Measurements from ENCODE around the gene CAMK2B. TPM values are rescaled to one million over a fixed set of nuclear protein-coding genes. Genes with fewer than 3 reads are reported as not detected.

The CAMK2B gene
- total and polyA plus RNA-seq, 4 experiments from 2014 or later: not detected

DNA sequence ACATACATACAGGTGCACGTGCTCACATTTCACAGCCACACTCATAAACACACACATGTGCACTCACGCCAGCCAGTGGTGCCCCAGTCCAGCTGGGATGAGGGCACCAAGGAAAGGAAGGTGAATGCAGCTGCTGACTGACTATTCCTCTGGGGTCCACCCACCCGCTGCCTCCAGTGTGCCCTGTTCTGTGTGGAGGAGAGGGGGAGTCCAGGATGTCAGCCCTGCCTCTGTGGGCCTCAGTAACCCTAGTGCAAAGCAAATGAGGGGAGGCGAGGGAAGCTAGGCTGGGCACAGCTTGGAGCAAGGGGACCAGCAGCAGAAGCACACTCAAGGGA lies 67.0 kb downstream of the CAMK2B start:
- intact Hi-C loops (cut with micrococcal nuclease): no loop called here
- Histone ChIP-seq H3K27ac (ENCODE audit: low read depth, low read length) (peak overlapping the region; percentile 66), H3K36me3 (ENCODE audit: insufficient read depth, low read length) (no peaks in the 10 kb centered on the region), H3K27me3 (ENCODE audit: insufficient read depth, low read length) (no peaks in the 10 kb centered on the region), H3K4me3 (ENCODE audit: low read length in 2 of 2) (peak overlapping the region in 1 of 2 donors; percentile 5), H3K4me1 (ENCODE audit: insufficient read depth, low read length) (peaks cover 28% of the 10 kb centered on the region), H3K9me3 (ENCODE audit: control insufficient read depth in 1 of 2, low read length in 2 of 2) (no peaks in the 10 kb centered on the region)
- ChIA-PET CTCF (ENCODE audit: partially characterized antibody) (interaction anchor here (0.8 to 2.0 kb wide), 3 partner anchors 16 to 307 kb away, joined by 3 to 8 read pairs (median 6); no protein-coding TSS in a partner anchor), POLR2A (ENCODE audit: partially characterized antibody) (interaction anchor here (1.1 to 1.7 kb wide), 2 partner anchors 202 to 232 kb away, joined by 3 to 12 read pairs; partner anchors contain the start of gene NUDCD3)
- H3K27me3 Mint-ChIP-seq: no peaks in the 10 kb centered on the region
- H3K36me3 Mint-ChIP-seq: no peaks in the 10 kb centered on the region
- peak overlapping the region; percentile 9 to 87 (median 72) for H3K4me3 Mint-ChIP-seq
- H3K27ac Mint-ChIP-seq: peak overlapping the region; percentile 12 to 95 (median 92)
- no peak for DNase-seq
- H3K4me1 Mint-ChIP-seq: peaks cover 13 to 30% (median 19%) of the 10 kb centered on the region in 4 donors
- H3K9me3 Mint-ChIP-seq: peaks cover 0 to 3% (median 0%) of the 10 kb centered on the region in 8 donors

DNA sequence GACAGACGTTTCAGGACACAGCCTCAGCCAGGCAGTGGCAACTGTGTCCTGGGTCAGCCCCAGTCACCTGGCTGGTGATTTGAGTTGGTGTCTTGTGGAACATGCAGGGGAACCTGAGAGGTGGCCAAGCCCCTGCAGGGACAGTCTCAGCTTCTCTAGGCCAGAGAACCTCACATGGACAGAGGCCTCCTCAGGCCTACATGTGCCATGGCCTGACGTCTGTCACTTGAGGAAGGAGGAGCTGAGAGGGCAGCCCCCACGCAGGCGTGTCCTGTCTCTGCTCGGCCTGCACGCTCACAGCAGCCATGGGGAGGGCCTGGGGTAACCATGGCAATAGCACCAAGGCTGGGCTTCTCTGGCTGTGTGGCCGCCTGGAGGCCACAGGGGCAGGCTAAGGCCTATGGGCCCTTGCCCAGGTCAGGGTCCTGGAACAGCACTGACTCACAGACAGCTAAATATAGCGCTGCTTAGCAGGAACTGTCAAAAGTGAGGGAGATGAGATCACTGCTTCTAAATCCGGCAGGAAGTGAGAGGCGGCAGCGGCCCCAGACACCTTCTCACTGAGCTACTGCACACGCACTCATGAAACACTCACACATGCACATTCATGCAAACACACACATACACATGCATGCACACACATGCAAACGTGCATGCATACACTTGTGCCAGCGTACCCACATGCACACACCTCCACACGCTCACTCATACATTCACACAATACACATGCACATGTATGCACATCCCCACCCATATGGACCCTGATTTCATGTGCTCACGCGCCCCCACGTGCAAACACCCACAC lies 67.6 kb downstream of the CAMK2B start:
- H3K9me3 Mint-ChIP-seq: peaks cover 0 to 3% (median 0%) of the 10 kb centered on the region in 8 donors
- H3K27me3 Mint-ChIP-seq: no peaks in the 10 kb centered on the region
- intact Hi-C loops (cut with micrococcal nuclease): no loop called here
- no peaks in the 10 kb centered on the region for H3K36me3 Mint-ChIP-seq
- no peaks in the 10 kb centered on the region for H3K36me3 ChIP-seq (ENCODE audit: insufficient read depth, low read length)
- peaks cover 28% of the 10 kb centered on the region for H3K4me1 ChIP-seq (ENCODE audit: insufficient read depth, low read length)
- CTCF ChIA-PET (ENCODE audit: partially characterized antibody): interaction anchor here (0.8 to 2.0 kb wide), 5 partner anchors 16 to 307 kb away, joined by 3 to 8 read pairs (median 4); no protein-coding TSS in a partner anchor
- no peaks in the 10 kb centered on the region for H3K9me3 ChIP-seq (ENCODE audit: control insufficient read depth in 1 of 2, low read length in 2 of 2)
- H3K4me3 Mint-ChIP-seq: peak overlapping the region; percentile 9 to 87 (median 72)
- H3K4me3 ChIP-seq (ENCODE audit: low read length in 2 of 2): peak overlapping the region in 1 of 2 donors; percentile 12
- DNase-seq: peak; percentile 53 to 75 (median 59)
- peak overlapping the region; percentile 66 for H3K27ac ChIP-seq (ENCODE audit: low read depth, low read length)
- peak overlapping the region; percentile 75 to 95 (median 92) for H3K27ac Mint-ChIP-seq
- POLR2A ChIA-PET (ENCODE audit: partially characterized antibody): interaction anchor here (1.1 to 1.7 kb wide), 2 partner anchors 202 to 232 kb away, joined by 3 to 12 read pairs; partner anchors contain the start of gene NUDCD3
- no peaks in the 10 kb centered on the region for H3K27me3 ChIP-seq (ENCODE audit: insufficient read depth, low read length)
- peaks cover 13 to 30% (median 19%) of the 10 kb centered on the region in 4 donors for H3K4me1 Mint-ChIP-seq

DNA sequence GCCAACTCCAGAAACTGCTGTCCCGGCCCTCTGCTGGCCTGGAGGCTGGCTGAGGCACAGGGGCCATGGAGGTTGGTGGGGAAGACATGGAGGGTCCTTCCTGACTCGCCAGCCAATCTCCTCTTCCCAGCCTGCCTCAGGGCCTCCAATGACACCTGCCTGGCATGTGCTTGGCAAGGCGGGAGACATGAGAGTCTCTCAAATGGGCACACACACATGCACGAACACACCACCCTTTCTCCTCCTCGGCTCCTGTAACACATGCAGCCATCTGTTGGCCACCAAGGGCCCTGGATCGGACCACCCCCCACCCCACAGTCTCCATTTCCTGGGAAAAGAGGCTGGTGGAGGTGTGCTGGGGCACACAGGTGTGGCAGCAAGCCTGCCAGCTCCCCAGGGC lies 68.2 kb downstream of the CAMK2B start:
- Histone ChIP-seq H3K27me3 (ENCODE audit: insufficient read depth, low read length) (no peaks in the 10 kb centered on the region), H3K4me3 (ENCODE audit: low read length in 2 of 2) (no peak overlapping the region), H3K4me1 (ENCODE audit: insufficient read depth, low read length) (peaks cover 28% of the 10 kb centered on the region), H3K9me3 (ENCODE audit: control insufficient read depth in 1 of 2, low read length in 2 of 2) (no peaks in the 10 kb centered on the region), H3K27ac (ENCODE audit: low read depth, low read length) (peak overlapping the region; percentile 66), H3K36me3 (ENCODE audit: insufficient read depth, low read length) (no peaks in the 10 kb centered on the region)
- no peak overlapping the region for H3K4me3 Mint-ChIP-seq
- peak overlapping the region in 4 of 7 donors; percentile 57 to 93 (median 70) for H3K27ac Mint-ChIP-seq
- peaks cover 0 to 3% (median 0%) of the 10 kb centered on the region in 8 donors for H3K9me3 Mint-ChIP-seq
- POLR2A ChIA-PET (ENCODE audit: partially characterized antibody): interaction anchor here (1.1 kb wide), 1 partner anchor 203 kb away, joined by 3 read pairs; no protein-coding TSS in a partner anchor
- H3K36me3 Mint-ChIP-seq: no peaks in the 10 kb centered on the region
- H3K27me3 Mint-ChIP-seq: no peaks in the 10 kb centered on the region
- no peak for DNase-seq
- CTCF ChIA-PET (ENCODE audit: partially characterized antibody): interaction anchor here (0.9 to 1.8 kb wide), 3 partner anchors 15 to 278 kb away, joined by 3 to 6 read pairs (median 4); no protein-coding TSS in a partner anchor
- intact Hi-C loops (cut with micrococcal nuclease): no loop called here
- peaks cover 13 to 30% (median 19%) of the 10 kb centered on the region in 4 donors for H3K4me1 Mint-ChIP-seq

DNA sequence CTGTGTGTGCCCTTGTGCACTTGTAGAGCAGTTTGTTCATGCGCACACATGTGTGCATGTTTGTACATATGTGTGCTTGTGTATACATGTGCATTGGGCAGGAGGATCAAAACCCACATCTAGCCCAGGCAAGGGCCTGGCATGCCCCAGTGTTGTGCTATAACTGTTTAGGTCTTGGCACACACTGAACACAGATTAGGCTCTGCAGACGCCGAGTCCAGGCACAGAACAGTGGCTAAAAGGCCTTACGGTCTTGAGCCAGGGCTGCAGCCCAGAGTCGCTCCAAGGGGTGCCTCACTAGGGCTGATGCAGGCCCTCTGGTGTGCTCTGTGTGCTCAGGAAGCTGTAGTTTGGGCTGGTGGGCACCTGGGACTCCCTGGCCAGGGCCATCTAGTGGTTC lies 68.9 kb downstream of the CAMK2B start:
- CTCF ChIA-PET (ENCODE audit: partially characterized antibody): no interaction called here
- no peaks in the 10 kb centered on the region for H3K27me3 Mint-ChIP-seq

DNA sequence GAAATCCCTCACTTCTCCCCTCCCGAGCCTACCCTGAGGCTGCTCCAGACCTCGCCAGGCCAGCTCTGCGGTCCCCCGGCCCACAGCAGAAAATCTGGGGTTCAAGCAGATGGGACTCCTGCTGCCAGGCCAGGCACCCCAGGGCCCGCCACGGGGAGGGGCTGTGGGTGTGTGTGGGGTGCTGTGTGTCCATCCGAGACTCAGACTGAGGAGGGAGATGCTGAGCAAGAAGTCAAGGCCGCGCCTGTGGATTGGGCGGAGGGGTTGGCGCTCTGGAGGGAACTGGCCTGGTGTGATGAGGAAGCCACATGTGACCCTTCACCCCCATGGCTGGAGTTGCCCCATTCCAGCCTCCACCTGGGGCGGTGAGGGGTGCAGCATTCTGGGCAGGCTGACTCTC lies 73.5 kb downstream of the CAMK2B start:
- Mint-ChIP-seq H3K27ac (no peak overlapping the region), H3K27me3 (no peaks in the 10 kb centered on the region), H3K36me3 (no peaks in the 10 kb centered on the region), H3K9me3 (peaks cover 0 to 3% (median 0%) of the 10 kb centered on the region in 8 donors), H3K4me1 (peaks cover 0 to 3% (median under 1%) of the 10 kb centered on the region in 4 donors), H3K4me3 (no peak overlapping the region)
- Histone ChIP-seq H3K9me3 (ENCODE audit: control insufficient read depth in 1 of 2, low read length in 2 of 2) (no peaks in the 10 kb centered on the region), H3K27me3 (ENCODE audit: insufficient read depth, low read length) (no peaks in the 10 kb centered on the region), H3K36me3 (ENCODE audit: insufficient read depth, low read length) (no peaks in the 10 kb centered on the region), H3K27ac (ENCODE audit: low read depth, low read length) (no peak overlapping the region), H3K4me1 (ENCODE audit: insufficient read depth, low read length) (no peaks in the 10 kb centered on the region), H3K4me3 (ENCODE audit: low read length in 2 of 2) (no peak overlapping the region)
- intact Hi-C loops (cut with micrococcal nuclease): no loop called here
- POLR2A ChIA-PET (ENCODE audit: partially characterized antibody): no interaction called here
- no peak for DNase-seq
- CTCF ChIA-PET (ENCODE audit: partially characterized antibody): no interaction called here

More for the DNA sequence above, 68.9 kb downstream of the CAMK2B start:
- no peak overlapping the region for H3K27ac Mint-ChIP-seq
- no peak for DNase-seq
- intact Hi-C loops (cut with micrococcal nuclease): no loop called here
- Histone ChIP-seq H3K4me3 (ENCODE audit: low read length in 2 of 2) (no peak overlapping the region), H3K36me3 (ENCODE audit: insufficient read depth, low read length) (no peaks in the 10 kb centered on the region), H3K27me3 (ENCODE audit: insufficient read depth, low read length) (no peaks in the 10 kb centered on the region), H3K27ac (ENCODE audit: low read depth, low read length) (no peak overlapping the region), H3K4me1 (ENCODE audit: insufficient read depth, low read length) (peaks cover 28% of the 10 kb centered on the region), H3K9me3 (ENCODE audit: control insufficient read depth in 1 of 2, low read length in 2 of 2) (no peaks in the 10 kb centered on the region)
- POLR2A ChIA-PET (ENCODE audit: partially characterized antibody): no interaction called here
- H3K4me3 Mint-ChIP-seq: no peak overlapping the region
- H3K36me3 Mint-ChIP-seq: no peaks in the 10 kb centered on the region
- peaks cover 13 to 30% (median 19%) of the 10 kb centered on the region in 4 donors for H3K4me1 Mint-ChIP-seq
- H3K9me3 Mint-ChIP-seq: peaks cover 0 to 3% (median 0%) of the 10 kb centered on the region in 8 donors

DNA sequence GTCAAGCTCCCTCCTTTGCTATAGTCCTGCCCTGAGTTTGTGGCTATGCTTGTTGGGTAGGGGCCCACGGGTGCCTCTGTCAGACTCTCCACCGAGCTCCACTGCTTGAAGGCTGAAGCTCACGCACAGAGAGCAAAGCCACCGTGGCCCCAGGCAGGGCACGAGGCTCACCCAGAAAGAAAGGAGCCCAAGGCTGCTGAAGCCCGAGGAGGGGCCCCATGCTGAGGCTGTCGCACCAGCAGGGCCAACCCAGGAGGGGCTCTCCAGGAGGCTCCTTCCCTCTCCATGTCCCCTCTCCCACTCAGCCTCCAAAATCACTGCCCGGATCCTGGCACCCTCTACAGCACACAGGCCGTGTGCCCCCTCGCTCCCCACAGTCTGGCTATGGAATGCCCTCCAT lies 74.1 kb downstream of the CAMK2B start:
- H3K27me3 Mint-ChIP-seq: no peaks in the 10 kb centered on the region
- Histone ChIP-seq H3K4me3 (ENCODE audit: low read length in 2 of 2) (no peak overlapping the region), H3K27ac (ENCODE audit: low read depth, low read length) (no peak overlapping the region), H3K27me3 (ENCODE audit: insufficient read depth, low read length) (no peaks in the 10 kb centered on the region), H3K4me1 (ENCODE audit: insufficient read depth, low read length) (no peaks in the 10 kb centered on the region), H3K9me3 (ENCODE audit: control insufficient read depth in 1 of 2, low read length in 2 of 2) (no peaks in the 10 kb centered on the region), H3K36me3 (ENCODE audit: insufficient read depth, low read length) (no peaks in the 10 kb centered on the region)
- no peak overlapping the region for H3K4me3 Mint-ChIP-seq
- ChIA-PET CTCF (ENCODE audit: partially characterized antibody) (no interaction called here), POLR2A (ENCODE audit: partially characterized antibody) (no interaction called here)
- peaks cover 0 to 3% (median under 1%) of the 10 kb centered on the region in 4 donors for H3K4me1 Mint-ChIP-seq
- no peak for DNase-seq
- intact Hi-C loops (cut with micrococcal nuclease): no loop called here
- no peaks in the 10 kb centered on the region for H3K36me3 Mint-ChIP-seq
- peaks cover 0 to 3% (median 0%) of the 10 kb centered on the region in 8 donors for H3K9me3 Mint-ChIP-seq
- H3K27ac Mint-ChIP-seq: no peak overlapping the region

DNA sequence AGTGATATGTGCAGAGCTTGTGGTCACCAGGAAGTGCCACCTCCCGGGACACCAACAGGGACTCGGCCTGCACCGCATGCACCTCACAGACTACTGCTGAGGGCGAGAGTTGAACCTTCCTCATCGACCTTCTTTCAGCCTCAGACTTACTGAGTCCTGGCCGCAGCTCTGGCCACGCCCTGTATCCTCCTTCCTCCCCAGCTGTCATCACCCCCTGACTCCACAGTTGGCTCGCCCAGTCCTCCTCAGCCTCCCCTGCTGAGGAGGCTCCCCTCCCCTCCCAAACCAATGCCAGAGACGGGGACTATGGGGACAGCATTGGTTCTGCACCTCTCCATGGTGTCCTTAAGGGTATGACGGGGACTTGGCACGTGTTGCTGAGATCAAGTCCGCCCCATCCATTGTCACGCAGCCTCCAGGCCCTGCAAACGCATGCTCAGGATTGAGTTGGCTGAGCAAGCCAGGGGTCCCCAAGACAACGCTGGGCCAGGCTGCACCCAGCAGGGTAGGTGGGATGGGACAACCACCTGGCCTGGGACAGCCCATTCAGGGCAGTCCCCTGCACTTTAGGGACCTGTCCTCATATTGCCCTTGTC lies 75.7 kb downstream of the CAMK2B start:
- no peaks in the 10 kb centered on the region for H3K9me3 ChIP-seq (ENCODE audit: control insufficient read depth in 1 of 2, low read length in 2 of 2)
- no peak overlapping the region for H3K27ac ChIP-seq (ENCODE audit: low read depth, low read length)
- H3K4me1 ChIP-seq (ENCODE audit: insufficient read depth, low read length): no peaks in the 10 kb centered on the region
- DNase-seq: no peak
- Mint-ChIP-seq H3K4me3 (no peak overlapping the region), H3K4me1 (peaks cover 0 to 3% (median under 1%) of the 10 kb centered on the region in 4 donors), H3K27ac (no peak overlapping the region), H3K27me3 (no peaks in the 10 kb centered on the region), H3K9me3 (peaks cover 0 to 3% (median 0%) of the 10 kb centered on the region in 8 donors), H3K36me3 (no peaks in the 10 kb centered on the region)
- ChIA-PET POLR2A (ENCODE audit: partially characterized antibody) (no interaction called here), CTCF (ENCODE audit: partially characterized antibody) (no interaction called here)
- H3K27me3 ChIP-seq (ENCODE audit: insufficient read depth, low read length): no peaks in the 10 kb centered on the region
- H3K36me3 ChIP-seq (ENCODE audit: insufficient read depth, low read length): no peaks in the 10 kb centered on the region
- intact Hi-C loops (cut with micrococcal nuclease): no loop called here
- no peak overlapping the region for H3K4me3 ChIP-seq (ENCODE audit: low read length in 2 of 2)

Data from CD4-positive, alpha-beta memory T cell (primary cell).